NOMO-1 treated with dmso at 0.1 percent for 144 hours (cell line): ENCODE measurements around the gene SLAMF6.

ENCODE experiments used
- DNase-seq: peaks from one replicate; lab custom pipeline; 2025; ENCODE audit not compliant: unreplicated experiment; lab: John Stamatoyannopoulos, UW

SLAMF6 gene

GRCh38 chr1:160474392-160475242 lies 48.4 kb downstream of the SLAMF6 start:
- DNase-seq = no peak

GRCh38 chr1:160472112-160472511 lies 50.9 kb downstream of the SLAMF6 start:
- DNase-seq = no peak

- no peak for DNase-seq
Measured at GRCh38 chr1:160471253-160471652, 51.8 kb downstream of the SLAMF6 start.

- DNase-seq = no peak
Measured at GRCh38 chr1:160467576-160467975, 55.5 kb downstream of the SLAMF6 start.

GRCh38 chr1:160466961-160467360 lies 56.1 kb downstream of the SLAMF6 start:
- no peak for DNase-seq

GRCh38 chr1:160465123-160465522 lies 57.9 kb downstream of the SLAMF6 start:
- DNase-seq = no peak

- no peak for DNase-seq
Measured at GRCh38 chr1:160460683-160461287, 62.3 kb downstream of the SLAMF6 start.

- no peak for DNase-seq
Measured at GRCh38 chr1:160460214-160460642, 62.8 kb downstream of the SLAMF6 start.

- DNase-seq = no peak
Measured at GRCh38 chr1:160459687-160460086, 63.4 kb downstream of the SLAMF6 start.

GRCh38 chr1:160459056-160459455 lies 64.0 kb downstream of the SLAMF6 start:
- DNase-seq = no peak

- DNase-seq = no peak
Measured at GRCh38 chr1:160455153-160455517, 67.9 kb downstream of the SLAMF6 start.

- no peak for DNase-seq
Measured at GRCh38 chr1:160454371-160455152, 68.5 kb downstream of the SLAMF6 start.

- no peak for DNase-seq
Measured at GRCh38 chr1:160453443-160453842, 69.6 kb downstream of the SLAMF6 start.

- DNase-seq = no peak
Measured at GRCh38 chr1:160451859-160452232, 71.2 kb downstream of the SLAMF6 start.

GRCh38 chr1:160451119-160451858 lies 71.8 kb downstream of the SLAMF6 start:
- DNase-seq = no peak

GRCh38 chr1:160449494-160449893 lies 73.6 kb downstream of the SLAMF6 start:
- no peak for DNase-seq

- DNase-seq = no peak
Measured at GRCh38 chr1:160446945-160447600, 76.0 kb downstream of the SLAMF6 start.

- DNase-seq = no peak
Measured at GRCh38 chr1:160439718-160440117, 83.3 kb downstream of the SLAMF6 start.

GRCh38 chr1:160438935-160439334 lies 84.1 kb downstream of the SLAMF6 start:
- DNase-seq = no peak

- DNase-seq = no peak
Measured at GRCh38 chr1:160438317-160438918, 84.6 kb downstream of the SLAMF6 start.
